ENCODE measurements around the gene SMG5.

SMG5 gene

DNA sequence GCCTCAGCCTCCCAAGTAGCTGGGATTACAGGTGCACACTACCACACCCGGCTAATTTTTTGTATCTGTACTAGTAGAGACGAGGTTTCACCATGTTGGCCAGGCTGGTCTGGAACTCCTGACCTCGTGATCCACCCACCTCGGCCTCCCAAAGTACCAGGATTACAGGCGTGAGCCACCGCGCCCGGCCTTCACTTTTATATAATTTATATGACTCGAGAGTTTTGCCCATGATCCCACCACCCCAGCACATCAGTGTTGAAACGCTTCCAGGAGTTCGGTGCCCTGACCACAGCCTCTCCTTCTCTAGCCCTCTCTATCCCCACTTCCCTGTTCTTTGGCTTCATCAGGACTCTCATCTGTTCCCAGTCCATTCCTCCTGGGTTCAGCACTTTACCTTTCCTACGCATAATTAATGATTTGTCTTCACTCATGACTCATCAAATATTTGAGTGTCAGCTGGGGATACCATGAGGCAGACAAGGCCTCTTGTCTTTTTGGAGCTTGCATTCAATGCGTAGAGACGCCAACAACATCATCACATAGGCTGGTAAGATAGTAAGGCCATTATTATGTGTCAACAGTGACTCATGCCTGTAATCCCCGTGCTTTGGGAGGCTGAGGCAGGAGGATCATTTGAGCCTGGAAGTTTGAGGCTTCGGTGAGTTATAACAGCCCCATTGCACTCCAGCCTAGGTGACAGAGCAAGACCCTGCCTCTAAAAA, 68.4 kb downstream of the SMG5 start:
- ATAC-seq (no peak), DNase-seq (no peak)

DNA sequence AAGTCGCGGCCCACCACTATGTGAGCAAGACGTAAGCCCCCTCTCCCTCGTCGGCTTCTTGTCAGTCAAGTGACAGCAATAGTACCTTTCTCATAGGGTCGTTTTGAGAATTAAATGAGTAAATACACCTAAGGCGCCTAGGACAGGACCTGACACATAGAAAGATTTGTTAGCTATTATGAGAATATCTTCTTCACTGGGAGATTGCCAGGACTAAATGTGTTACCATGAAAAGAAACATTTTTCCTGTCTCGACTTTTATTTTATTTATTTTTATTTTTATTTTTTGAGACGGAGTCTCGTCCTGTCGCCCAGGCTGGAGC, 69.0 kb downstream of the SMG5 start:
- DNase-seq: no peak

DNA sequence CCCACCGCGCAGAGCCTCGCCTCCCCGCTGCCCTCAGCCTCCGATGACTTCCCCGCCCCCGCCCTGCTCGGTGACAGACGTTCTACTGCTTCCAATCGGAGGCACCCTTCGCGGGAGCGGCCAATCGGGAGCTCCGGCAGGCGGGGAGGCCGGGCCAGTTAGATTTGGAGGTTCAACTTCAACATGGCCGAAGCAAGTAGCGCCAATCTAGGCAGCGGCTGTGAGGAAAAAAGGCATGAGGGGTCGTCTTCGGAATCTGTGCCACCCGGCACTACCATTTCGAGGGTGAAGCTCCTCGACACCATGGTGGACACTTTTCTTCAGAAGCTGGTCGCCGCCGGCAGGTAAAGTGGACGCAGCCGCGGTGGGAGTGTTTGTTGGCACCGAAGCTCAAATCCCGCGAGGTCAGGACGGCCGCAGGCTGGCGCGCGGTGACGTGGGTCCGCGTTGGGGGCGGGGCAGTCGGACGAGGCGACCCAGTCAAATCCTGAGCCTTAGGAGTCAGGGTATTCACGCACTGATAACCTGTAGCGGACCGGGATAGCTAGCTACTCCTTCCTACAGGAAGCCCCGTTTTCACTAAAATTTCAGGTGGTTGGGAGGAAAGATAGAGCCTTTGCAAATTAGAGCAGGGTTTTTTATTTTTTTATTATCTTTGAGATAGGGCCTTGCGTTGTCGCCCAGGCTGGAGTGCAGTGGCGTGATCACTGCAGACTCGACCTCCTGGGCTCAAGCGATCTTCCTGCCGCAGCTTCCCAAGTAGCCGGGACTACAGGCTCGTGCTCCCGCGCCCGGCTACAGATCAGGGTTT, 69.6 kb downstream of the SMG5 start, which contains the start of gene PMF1:
Gene PMF1, plus strand, starts transcription at position 175 of the 811 bp plus-strand sequence. Its CDS starts 9 bp downstream, at position 184.
- peak; percentile 93 for ATAC-seq

More for the DNA sequence above, 69.0 kb downstream of the SMG5 start:
- ATAC-seq: no peak

DNA sequence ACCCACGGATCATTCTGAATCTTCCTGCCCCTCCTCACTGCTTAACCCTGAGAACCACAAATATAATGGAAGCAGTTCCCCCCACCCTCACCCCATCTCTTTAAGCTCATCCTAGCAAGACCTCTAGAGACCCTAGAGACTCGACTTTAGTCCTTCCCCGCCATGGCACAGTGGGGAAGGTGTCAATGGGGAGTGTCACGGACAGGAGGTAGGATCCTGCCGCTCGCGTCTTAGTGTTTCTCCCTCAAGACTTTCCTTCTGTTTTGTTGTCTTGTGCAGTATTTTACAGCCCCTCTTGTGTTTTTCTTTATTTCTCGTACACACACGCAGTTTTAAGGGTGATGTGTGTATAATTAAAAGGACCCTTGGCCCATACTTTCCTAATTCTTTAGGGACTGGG, 70.5 kb downstream of the SMG5 start:
- ATAC-seq: no peak
- DNase-seq: no peak

More for the DNA sequence above, 69.6 kb downstream of the SMG5 start, which contains the start of gene PMF1:
- DNase-seq: peak; percentile 97

DNA sequence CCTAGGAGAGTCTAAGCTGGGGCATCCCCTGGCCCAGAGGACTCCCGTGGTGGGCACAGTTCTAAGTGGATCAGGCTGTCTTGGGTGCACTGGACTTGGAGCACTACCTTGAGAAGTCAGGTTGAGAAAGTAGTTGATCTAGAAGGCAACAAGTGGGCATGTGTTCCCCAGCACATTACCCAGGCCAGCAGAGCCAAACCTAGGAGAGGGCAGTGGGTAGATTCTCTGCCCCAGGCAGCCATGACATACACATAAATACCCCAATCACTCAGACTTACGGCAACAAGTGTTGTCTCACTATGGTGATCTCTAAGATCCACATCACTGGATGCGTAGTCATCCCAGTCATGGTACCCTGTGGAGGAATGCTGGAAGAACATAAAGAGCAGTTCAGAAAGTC, 71.4 kb downstream of the SMG5 start:
- no peak for ATAC-seq
- DNase-seq: no peak

DNA sequence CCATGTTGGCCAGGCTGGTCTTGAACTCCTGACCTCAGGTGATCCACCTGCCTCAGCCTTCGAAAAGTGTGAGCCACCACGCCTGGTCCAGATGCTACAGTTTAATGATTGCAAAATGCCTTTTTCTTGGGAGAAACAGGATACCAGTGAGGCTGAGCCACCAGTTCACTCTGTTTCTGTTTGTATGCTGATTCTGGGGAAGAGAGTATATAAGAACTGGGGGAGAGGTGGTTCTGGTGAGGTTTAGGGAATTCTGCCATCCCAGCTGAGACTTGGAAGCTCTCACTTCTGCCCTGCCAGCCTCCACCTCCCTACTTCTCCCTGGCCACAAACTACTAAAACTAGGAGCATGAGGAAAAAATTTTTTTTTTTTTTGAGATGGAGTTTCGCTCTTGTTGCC, 77.9 kb downstream of the SMG5 start:
- ATAC-seq (no peak), DNase-seq (no peak)

DNA sequence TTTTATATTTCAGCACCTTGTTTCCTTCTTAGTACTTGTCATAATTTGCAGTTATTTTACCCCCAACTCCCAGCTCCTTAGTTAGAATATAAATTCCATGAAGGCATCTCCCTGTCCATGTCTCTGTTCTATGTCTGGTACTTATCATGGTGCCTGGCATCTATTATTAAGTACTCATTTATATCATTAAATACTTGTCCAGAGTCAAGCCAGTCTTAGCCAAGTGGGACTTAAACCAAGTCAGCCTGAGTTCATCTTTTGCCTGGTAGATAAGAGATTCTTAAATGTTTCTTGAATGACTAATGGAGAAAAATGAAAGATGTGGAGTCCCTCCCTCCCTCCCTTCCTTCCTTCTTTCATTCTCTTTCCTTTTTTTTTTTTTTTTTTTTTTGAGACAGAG, 79.3 kb downstream of the SMG5 start:
- no peak for ATAC-seq
- DNase-seq: no peak

DNA sequence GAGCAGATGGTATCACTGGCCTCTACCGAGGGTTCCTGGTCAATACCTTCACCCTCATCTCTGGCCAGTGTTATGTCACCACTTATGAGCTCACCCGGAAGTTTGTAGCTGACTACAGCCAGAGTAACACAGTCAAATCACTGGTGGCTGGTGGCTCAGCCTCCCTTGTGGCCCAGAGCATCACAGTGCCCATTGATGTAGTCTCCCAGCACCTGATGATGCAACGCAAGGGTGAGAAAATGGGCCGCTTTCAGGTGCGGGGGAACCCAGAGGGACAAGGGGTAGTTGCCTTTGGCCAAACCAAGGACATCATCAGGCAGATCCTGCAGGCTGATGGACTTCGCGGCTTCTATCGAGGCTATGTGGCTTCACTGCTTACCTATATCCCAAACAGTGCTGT, 82.6 kb downstream of the SMG5 start:
- ATAC-seq (no peak), DNase-seq (no peak)

Data from stimulated activated naive CD8-positive, alpha-beta T cell treated with anti-CD3 and anti-CD28 coated beads, Interleukin-15, Interleukin-2, amounts not matched to agents 100 U/mL and 50 U/mL, for 24 hours (primary cell).